CD4-positive, alpha-beta memory T cell (primary cell): ENCODE data around the gene C10orf120. TPM values are rescaled to one million over a fixed set of nuclear protein-coding genes. Genes with fewer than 3 reads are reported as not detected.

Experiments used
- CTCF ChIA-PET: fragments of 350-600 bp; sonication (Branson Sonifier 250); formaldehyde crosslinking; loops from one replicate; lab custom pipeline; 2021; ENCODE audit warnings: inconsistent platforms; ENCODE audit not compliant: partially characterized antibody; lab: Charles Lee
- POLR2A ChIA-PET: fragments of 350-600 bp; sonication (Branson Sonifier 250); formaldehyde crosslinking; loops from one replicate; lab custom pipeline; 2021; ENCODE audit not compliant: partially characterized antibody; lab: Charles Lee
- DNase-seq, 5 donors: peaks; one replicate each; pipeline versions ENCODE4 v3.0.0 to v3.0.0-alpha.2; 2020 to 2022; ENCODE audit warnings: mixed read lengths in 1 of 5
- H3K27ac ChIP-seq: one replicate; pipeline ENCODE4 v1.7.0; 2013; ENCODE audit warnings: low read depth, low read length
- H3K27me3 ChIP-seq: 2 replicates; pipeline ENCODE4 v1.7.0; 2013; ENCODE audit warnings: mild to moderate bottlenecking, low read length, moderate library complexity; ENCODE audit not compliant: insufficient read depth
- H3K36me3 ChIP-seq: 2 replicates; pipeline ENCODE4 v1.7.0; 2013; ENCODE audit warnings: mild to moderate bottlenecking, low read length, moderate library complexity; ENCODE audit not compliant: insufficient read depth
- H3K4me1 ChIP-seq: 2 replicates; pipeline ENCODE4 v1.7.0; 2013; ENCODE audit warnings: mild to moderate bottlenecking, low read length, moderate library complexity; ENCODE audit not compliant: insufficient read depth
- H3K4me3 ChIP-seq, 2 donors: one replicate each; pipeline ENCODE4 v1.7.0; 2013; ENCODE audit warnings: low read length in 2 of 2, mild to moderate bottlenecking in 1 of 2
- H3K9me3 ChIP-seq, 2 donors: one replicate each; pipeline ENCODE4 v1.7.0; 2013; ENCODE audit warnings: low read length in 2 of 2, control low read depth in 1 of 2; ENCODE audit not compliant: control insufficient read depth in 1 of 2
- H3K27ac Mint-ChIP-seq, 7 donors: one replicate each; pipeline ENCODE4 v1.8.0; 2020 to 2021; ENCODE audit warnings: mixed read lengths in 7 of 7, mild to moderate bottlenecking in 6 of 7, inconsistent platforms in 3 of 7, moderate library complexity in 3 of 7
- H3K27me3 Mint-ChIP-seq, 2 donors: one replicate each; pipeline ENCODE4 v1.8.0; 2020 to 2021; ENCODE audit warnings: mixed read lengths in 2 of 2
- H3K36me3 Mint-ChIP-seq, 2 donors: one replicate each; pipeline ENCODE4 v1.8.0; 2020 to 2021; ENCODE audit warnings: mixed read lengths in 2 of 2, inconsistent platforms in 1 of 2, mild to moderate bottlenecking in 1 of 2
- H3K4me1 Mint-ChIP-seq, 4 donors: one replicate each; pipeline ENCODE4 v1.8.0; 2020 to 2021; ENCODE audit warnings: mixed read lengths in 4 of 4, mild to moderate bottlenecking in 1 of 4
- H3K4me3 Mint-ChIP-seq, 8 donors: one replicate each; pipeline ENCODE4 v1.8.0; 2020 to 2021; ENCODE audit warnings: mixed read lengths in 8 of 8, mild to moderate bottlenecking in 7 of 8, moderate library complexity in 6 of 8, inconsistent platforms in 3 of 8
- H3K9me3 Mint-ChIP-seq, 8 donors: one replicate each; pipeline ENCODE4 v1.8.0; 2020 to 2021; ENCODE audit warnings: mixed read lengths in 8 of 8, mild to moderate bottlenecking in 5 of 8, inconsistent platforms in 3 of 8, moderate library complexity in 1 of 8
- intact Hi-C: fragments of 100-400 bp; cut with micrococcal nuclease; formaldehyde crosslinking; loops from one replicate; pipeline ENCODE4 v1.15.1; 2023
- polyA plus RNA-seq, 2 donors: library from polyadenylated mRNA; unstranded; fragments of 300-500 nt; fragmentation: Illumina TruSeq; gene quantifications; one replicate each; pipeline ENCODE4 v1.2.3, GENCODE V29; 2021
- total RNA-seq, 2 experiments: library from RNA; stranded (reverse); gene quantifications; one replicate each; pipeline ENCODE4 v1.2.3, GENCODE V29; 2021

Gene C10orf120
- total and polyA plus RNA-seq, 4 experiments from 2014 or later = not detected

GRCh38 chr10:122672655-122673054 is 27.0 kb downstream of the C10orf120 start:
- no peak overlapping the region for H3K27ac Mint-ChIP-seq
- CTCF ChIA-PET = no interaction called here
- H3K4me3 Mint-ChIP-seq = no peak overlapping the region
- no peaks in the 10 kb centered on the region for H3K9me3 Mint-ChIP-seq
- no peaks in the 10 kb centered on the region for H3K36me3 Mint-ChIP-seq
- H3K27ac ChIP-seq = no peak overlapping the region
- no peaks in the 10 kb centered on the region for H3K4me1 ChIP-seq
- H3K4me3 ChIP-seq = no peak overlapping the region
- H3K27me3 Mint-ChIP-seq = peaks cover 13 to 30% of the 10 kb centered on the region in 2 donors
- intact Hi-C loops = no loop called here
- no peaks in the 10 kb centered on the region for H3K4me1 Mint-ChIP-seq
- no peaks in the 10 kb centered on the region for H3K9me3 ChIP-seq
- POLR2A ChIA-PET = no interaction called here
- H3K27me3 ChIP-seq = peaks cover 4% of the 10 kb centered on the region
- H3K36me3 ChIP-seq = no peaks in the 10 kb centered on the region
- DNase-seq = no peak

- H3K27ac ChIP-seq = no peak overlapping the region
- Mint-ChIP-seq H3K4me1 (no peaks in the 10 kb centered on the region), H3K4me3 (no peak overlapping the region), H3K27me3 (peaks cover 8 to 25% of the 10 kb centered on the region in 2 donors), H3K9me3 (no peaks in the 10 kb centered on the region), H3K27ac (no peak overlapping the region), H3K36me3 (no peaks in the 10 kb centered on the region)
- peaks cover 4% of the 10 kb centered on the region for H3K27me3 ChIP-seq
- no peaks in the 10 kb centered on the region for H3K4me1 ChIP-seq
- no peaks in the 10 kb centered on the region for H3K9me3 ChIP-seq
- CTCF ChIA-PET = no interaction called here
- no peak overlapping the region for H3K4me3 ChIP-seq
- H3K36me3 ChIP-seq = no peaks in the 10 kb centered on the region
- POLR2A ChIA-PET = no interaction called here
- DNase-seq = no peak
- intact Hi-C loops = no loop called here
These were observed 28.3 kb downstream of the C10orf120 start for GRCh38 chr10:122671355-122671754.

DNA sequence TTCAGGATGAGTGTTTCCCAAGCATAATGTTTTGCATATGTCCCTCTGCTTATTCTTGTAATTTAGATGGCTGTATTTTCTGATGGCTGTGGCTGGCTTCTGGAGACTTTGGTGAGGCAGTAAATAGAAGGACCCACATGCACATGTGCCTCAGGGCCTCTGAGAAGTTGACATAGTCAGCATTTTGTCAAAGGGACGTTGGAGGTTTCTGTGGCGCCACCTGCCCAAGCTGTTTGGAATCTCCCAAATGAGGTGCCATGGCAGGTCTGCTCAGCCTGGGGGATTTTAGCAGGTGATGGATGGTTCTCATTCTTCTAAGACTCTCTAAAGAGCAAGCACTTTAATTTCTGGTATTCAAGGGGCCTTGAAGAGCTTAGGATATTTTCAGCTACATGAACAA is 29.8 kb downstream of the C10orf120 start:
- H3K9me3 Mint-ChIP-seq = no peaks in the 10 kb centered on the region
- no peak overlapping the region for H3K27ac Mint-ChIP-seq
- intact Hi-C loops = no loop called here
- H3K27me3 Mint-ChIP-seq = peaks cover 10 to 23% of the 10 kb centered on the region in 2 donors
- Histone ChIP-seq H3K9me3 (no peaks in the 10 kb centered on the region), H3K27me3 (no peaks in the 10 kb centered on the region), H3K27ac (no peak overlapping the region), H3K36me3 (no peaks in the 10 kb centered on the region), H3K4me1 (no peaks in the 10 kb centered on the region), H3K4me3 (no peak overlapping the region)
- H3K4me3 Mint-ChIP-seq = no peak overlapping the region
- CTCF ChIA-PET = no interaction called here
- H3K36me3 Mint-ChIP-seq = no peaks in the 10 kb centered on the region
- POLR2A ChIA-PET = no interaction called here
- H3K4me1 Mint-ChIP-seq = no peaks in the 10 kb centered on the region
- DNase-seq = no peak

DNA sequence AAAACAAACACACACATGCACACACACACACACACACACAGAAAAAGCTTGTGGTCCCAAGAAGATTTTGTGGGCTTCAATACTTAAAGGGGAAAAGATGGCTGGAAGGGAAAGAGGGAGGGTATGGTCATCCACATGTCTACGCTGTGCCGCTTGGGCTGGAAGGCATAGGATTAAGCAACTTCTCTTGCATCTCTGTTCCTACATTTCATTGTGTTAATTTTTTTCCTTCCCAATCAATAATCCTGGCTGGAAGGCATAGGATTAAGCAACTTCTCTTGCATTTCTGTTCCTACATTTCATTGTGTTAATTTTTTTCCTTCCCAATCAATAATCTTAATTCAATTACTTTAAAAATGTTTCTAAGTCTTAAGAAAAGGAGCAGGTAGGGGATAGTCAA is 30.6 kb downstream of the C10orf120 start:
- intact Hi-C loops = no loop called here
- Histone ChIP-seq H3K27me3 (no peaks in the 10 kb centered on the region), H3K4me3 (no peak overlapping the region), H3K4me1 (no peaks in the 10 kb centered on the region), H3K27ac (no peak overlapping the region), H3K9me3 (no peaks in the 10 kb centered on the region), H3K36me3 (no peaks in the 10 kb centered on the region)
- POLR2A ChIA-PET = no interaction called here
- Mint-ChIP-seq H3K36me3 (no peaks in the 10 kb centered on the region), H3K27ac (no peak overlapping the region), H3K4me1 (no peaks in the 10 kb centered on the region), H3K9me3 (no peaks in the 10 kb centered on the region), H3K4me3 (no peak overlapping the region), H3K27me3 (peaks cover 15 to 23% of the 10 kb centered on the region in 2 donors)
- CTCF ChIA-PET = no interaction called here
- no peak for DNase-seq

DNA sequence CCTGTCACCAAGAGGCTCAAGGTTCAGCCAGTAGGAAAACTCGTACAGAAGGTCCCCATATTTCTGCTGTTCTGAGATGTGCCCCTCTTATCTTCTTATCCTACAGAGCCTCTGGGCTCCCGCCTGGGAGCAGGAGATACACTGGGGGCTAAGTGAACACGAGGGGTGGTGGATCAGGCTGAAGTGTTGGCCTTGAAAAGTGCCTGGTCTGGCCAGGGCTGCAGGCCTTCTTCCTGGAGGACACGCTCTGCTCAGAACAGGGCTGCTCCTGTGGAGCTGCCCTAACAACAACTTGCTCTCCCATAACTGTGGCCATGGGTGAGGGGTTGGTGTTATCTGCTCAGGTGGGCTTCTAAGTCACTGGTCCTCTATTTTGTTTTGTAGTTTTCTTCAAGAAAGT is 33.7 kb downstream of the C10orf120 start:
- CTCF ChIA-PET = no interaction called here
- H3K4me1 ChIP-seq = no peaks in the 10 kb centered on the region
- H3K9me3 ChIP-seq = no peaks in the 10 kb centered on the region
- Mint-ChIP-seq H3K4me3 (no peak overlapping the region), H3K9me3 (no peaks in the 10 kb centered on the region), H3K27me3 (peaks cover 18 to 30% of the 10 kb centered on the region in 2 donors), H3K27ac (no peak overlapping the region), H3K4me1 (no peaks in the 10 kb centered on the region), H3K36me3 (no peaks in the 10 kb centered on the region)
- no peak for DNase-seq
- H3K27ac ChIP-seq = no peak overlapping the region
- no peak overlapping the region for H3K4me3 ChIP-seq
- intact Hi-C loops = no loop called here
- POLR2A ChIA-PET = no interaction called here
- H3K36me3 ChIP-seq = no peaks in the 10 kb centered on the region
- no peaks in the 10 kb centered on the region for H3K27me3 ChIP-seq

- ChIA-PET POLR2A (no interaction called here), CTCF (no interaction called here)
- no peak for DNase-seq
- Mint-ChIP-seq H3K9me3 (no peaks in the 10 kb centered on the region), H3K4me1 (no peaks in the 10 kb centered on the region), H3K27me3 (peaks cover 18 to 31% of the 10 kb centered on the region in 2 donors), H3K36me3 (no peaks in the 10 kb centered on the region), H3K4me3 (no peak overlapping the region), H3K27ac (no peak overlapping the region)
- H3K27ac ChIP-seq = no peak overlapping the region
- H3K4me3 ChIP-seq = no peak overlapping the region
- H3K4me1 ChIP-seq = no peaks in the 10 kb centered on the region
- no peaks in the 10 kb centered on the region for H3K36me3 ChIP-seq
- intact Hi-C loops = no loop called here
- no peaks in the 10 kb centered on the region for H3K27me3 ChIP-seq
- no peaks in the 10 kb centered on the region for H3K9me3 ChIP-seq
These were observed 34.3 kb downstream of the C10orf120 start for GRCh38 chr10:122665329-122665860.

- no peaks in the 10 kb centered on the region for H3K4me1 ChIP-seq
- peaks cover 16 to 28% of the 10 kb centered on the region in 2 donors for H3K27me3 Mint-ChIP-seq
- no peaks in the 10 kb centered on the region for H3K4me1 Mint-ChIP-seq
- no peak overlapping the region for H3K4me3 ChIP-seq
- DNase-seq = no peak
- CTCF ChIA-PET = no interaction called here
- no peaks in the 10 kb centered on the region for H3K36me3 ChIP-seq
- H3K27me3 ChIP-seq = no peaks in the 10 kb centered on the region
- intact Hi-C loops = no loop called here
- POLR2A ChIA-PET = no interaction called here
- no peak overlapping the region for H3K27ac ChIP-seq
- H3K9me3 ChIP-seq = no peaks in the 10 kb centered on the region
- no peaks in the 10 kb centered on the region for H3K36me3 Mint-ChIP-seq
- H3K9me3 Mint-ChIP-seq = no peaks in the 10 kb centered on the region
- H3K27ac Mint-ChIP-seq = no peak overlapping the region
- no peak overlapping the region for H3K4me3 Mint-ChIP-seq
These were observed 35.1 kb downstream of the C10orf120 start for GRCh38 chr10:122664501-122664900.
